GM19328 (cell line): ENCODE data around the gene MVD.

Experiments
- ATAC-seq: cut with Tn5 transposase; IDR thresholded peaks from one replicate; pipeline ENCODE4 v1.9.1; 2021; ENCODE audit warnings: mild to moderate bottlenecking, moderate library complexity; ENCODE audit not compliant: unreplicated experiment

Gene MVD

DNA sequence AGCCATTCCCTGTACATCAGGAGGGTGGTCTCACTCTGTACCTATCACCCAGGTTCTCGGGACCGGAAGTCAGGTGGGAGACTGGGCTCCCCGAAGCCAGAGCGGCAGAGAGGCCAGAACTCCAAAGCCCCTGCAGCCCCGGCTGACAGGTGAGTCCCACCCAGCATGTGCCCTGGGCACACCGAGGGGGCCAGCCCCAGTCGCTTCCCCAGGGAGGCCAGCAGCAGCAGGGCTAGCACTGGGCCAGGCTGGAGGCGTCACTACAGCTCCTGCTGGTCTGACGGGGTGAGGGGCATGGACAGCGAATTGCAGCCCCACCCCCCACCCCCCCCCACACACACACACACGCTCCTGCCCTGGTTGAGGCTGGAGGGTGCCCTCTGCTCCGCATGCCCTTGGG is 32.5 kb downstream of the MVD start:
- no peak for ATAC-seq

DNA sequence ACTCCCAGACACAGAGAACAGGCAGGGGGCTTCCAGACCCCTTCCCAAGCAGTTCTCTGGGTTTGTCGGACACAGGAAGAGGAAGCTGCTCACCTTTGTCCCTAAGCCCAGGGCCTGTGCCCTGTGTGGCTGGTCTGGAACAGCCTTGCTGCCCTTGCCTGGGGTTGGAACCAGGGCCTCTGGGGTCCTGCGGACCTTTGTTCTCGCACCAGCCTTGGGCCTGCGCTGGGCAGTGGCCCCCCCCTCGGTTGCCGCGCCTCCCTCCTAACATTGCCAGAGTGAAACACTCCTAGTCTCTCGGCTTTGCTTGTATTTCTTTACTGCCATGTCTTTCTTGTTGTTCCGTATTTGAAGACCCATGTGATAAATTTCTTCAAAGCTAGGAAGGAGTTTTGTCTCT is 33.1 kb downstream of the MVD start:
- ATAC-seq = no peak

- no peak for ATAC-seq
These were observed 34.3 kb downstream of the MVD start for GRCh38 chr16:88628512-88628974.

- no peak for ATAC-seq
These were observed 35.1 kb downstream of the MVD start for GRCh38 chr16:88627531-88628411.

DNA sequence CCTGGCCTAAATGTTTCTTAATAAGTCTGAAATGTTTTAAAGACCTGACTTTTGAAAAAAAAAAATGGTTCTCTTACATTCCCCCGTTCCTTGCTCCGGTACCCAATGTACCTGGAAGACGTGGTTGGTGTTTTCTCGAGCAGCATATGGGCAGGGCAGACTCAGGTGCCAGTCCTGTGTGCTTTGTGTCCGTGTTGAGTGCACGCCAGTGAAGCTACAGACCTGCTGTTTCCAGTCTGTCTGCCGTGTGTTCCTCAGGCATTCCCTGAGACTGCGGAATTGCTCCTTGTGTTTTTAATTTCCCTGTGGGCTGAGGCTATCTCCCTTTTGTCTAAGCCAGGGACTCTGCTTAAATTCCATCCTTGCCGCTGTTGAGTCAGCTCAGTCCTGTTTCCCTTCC is 36.2 kb downstream of the MVD start:
- no peak for ATAC-seq

DNA sequence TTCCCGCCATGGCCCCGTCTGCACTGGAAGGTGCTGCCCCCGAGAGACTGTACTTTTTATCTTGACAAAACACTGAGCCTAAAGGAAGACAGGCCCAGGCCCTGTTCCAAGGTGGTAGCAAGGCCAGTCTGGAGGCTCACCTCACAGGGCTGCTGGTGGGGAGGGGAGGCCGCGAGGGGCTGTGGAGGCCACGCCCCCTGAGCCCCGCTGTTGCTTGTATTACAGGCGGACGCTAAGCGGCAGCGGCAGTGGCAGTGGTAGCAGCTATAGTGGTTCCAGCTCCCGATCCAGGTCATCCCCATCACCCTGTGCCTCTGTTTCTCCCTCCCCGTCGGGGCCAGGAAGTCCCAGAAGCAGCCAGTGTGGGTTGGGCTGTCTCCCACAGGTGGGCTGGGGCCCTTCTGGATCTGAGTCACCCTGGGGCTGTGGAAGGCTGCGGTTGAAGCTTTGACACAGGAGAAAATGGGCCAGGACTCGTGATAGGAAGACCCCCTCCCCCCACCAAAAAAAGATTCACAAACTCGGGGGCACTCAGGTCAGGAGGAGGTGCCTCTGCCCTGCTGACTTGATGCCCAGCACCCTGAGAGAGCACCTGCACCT is 37.8 kb downstream of the MVD start:
- no peak for ATAC-seq

- no peak for ATAC-seq
These were observed 38.4 kb downstream of the MVD start for GRCh38 chr16:88624481-88624880.

DNA sequence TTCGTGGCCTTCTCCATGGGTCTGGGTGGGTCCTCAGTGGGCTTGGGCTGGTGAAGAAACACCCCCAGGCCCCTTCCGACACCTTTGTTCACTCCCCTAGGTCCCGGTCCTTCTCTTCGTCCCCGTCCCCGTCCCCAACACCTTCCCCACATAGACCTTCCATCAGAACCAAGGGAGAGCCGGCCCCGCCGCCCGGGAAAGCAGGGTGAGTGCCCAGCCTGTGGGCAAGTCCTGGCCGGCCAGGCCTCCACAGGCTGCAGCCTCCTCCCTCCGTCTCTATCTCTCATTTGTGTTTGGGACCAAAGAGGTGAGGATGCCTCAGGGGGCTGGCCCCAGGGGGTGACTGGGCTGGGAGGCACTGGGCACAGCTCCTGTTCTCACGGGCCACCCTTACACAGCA is 39.0 kb downstream of the MVD start:
- no peak for ATAC-seq

- no peak for ATAC-seq
These were observed 40.0 kb downstream of the MVD start for GRCh38 chr16:88622866-88623265.

GRCh38 chr16:88622125-88622524 is 40.8 kb downstream of the MVD start:
- no peak for ATAC-seq

DNA sequence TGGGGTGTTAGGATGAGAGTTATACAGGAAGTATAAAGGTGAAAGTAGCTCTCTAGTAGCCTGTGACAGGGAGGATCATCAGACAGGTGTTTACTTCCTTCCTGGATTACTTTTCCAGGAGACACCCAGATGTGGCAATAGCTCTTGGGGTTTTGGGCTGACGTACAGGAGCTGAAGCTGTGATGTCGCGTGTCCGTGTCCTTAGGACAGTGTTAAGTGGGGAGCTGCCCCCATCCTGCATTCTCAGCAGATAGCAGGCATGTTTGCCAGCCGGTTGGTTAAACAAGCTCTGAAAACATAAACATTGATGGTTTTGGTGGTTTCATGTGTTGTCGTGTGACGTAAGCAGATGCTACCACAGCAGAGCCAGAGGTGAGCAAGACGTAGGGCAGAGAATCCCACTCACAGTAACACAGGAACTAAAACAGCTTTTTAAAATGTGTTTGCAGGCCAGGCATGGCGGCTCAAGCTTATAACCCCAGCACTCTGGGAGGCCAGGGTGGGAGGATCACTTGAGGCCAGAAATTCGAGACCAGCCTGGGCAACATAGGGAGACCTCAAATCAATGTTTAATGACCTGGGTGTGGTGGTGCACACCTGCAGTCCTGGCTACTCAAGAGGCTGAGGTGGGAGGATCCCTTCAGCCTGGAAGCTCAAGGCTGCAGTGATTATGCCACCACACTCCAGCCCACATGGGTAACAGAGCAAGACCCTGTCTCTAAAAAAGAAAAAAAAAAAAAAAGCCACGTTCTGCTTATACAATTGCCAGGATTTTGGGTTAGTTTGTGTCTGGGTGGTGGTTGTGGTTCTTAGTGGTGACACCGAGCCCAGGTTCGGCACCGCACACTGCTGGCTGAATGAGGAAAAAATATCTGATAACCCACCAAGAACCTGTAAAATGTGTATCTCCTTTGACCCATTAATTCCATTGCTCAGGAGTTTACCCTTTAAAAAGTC is 42.8 kb downstream of the MVD start:
- no peak for ATAC-seq

DNA sequence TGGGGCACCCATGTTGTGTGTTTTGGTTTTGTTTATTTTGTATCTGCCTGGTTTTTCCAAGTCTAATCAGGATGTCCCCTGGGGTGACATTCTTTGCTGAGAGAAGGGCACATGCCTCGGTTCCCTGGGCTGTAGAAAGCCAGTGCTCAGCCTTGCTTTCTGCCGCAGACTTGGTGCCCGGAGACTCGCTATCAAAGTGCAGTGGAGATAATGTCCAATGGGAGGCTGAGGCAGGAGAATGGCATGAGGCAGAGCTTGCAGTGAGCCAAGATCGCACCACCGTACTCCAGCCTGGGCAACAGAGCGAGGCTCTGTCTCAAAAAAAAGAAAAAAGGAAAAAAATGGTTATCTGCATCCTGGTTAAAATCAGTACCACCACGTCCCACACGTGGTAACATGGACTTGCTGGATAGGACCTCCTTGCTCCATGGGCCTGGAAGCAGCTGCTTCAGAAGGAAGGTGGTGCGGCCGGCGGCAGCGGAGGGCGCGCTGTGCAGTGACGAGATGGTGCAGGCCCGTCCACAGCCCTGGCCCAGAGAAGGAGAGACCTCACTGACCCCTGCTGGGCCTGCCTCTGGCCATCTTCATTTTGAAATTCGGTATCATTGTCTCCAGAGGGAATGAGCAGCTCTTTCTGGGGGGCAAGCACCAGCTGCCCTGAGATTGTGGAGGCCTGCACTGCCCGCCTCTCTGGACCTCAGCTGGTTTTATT is 43.8 kb downstream of the MVD start:
- ATAC-seq = no peak

GRCh38 chr16:88618182-88618955 is 44.5 kb downstream of the MVD start:
- ATAC-seq = no peak

DNA sequence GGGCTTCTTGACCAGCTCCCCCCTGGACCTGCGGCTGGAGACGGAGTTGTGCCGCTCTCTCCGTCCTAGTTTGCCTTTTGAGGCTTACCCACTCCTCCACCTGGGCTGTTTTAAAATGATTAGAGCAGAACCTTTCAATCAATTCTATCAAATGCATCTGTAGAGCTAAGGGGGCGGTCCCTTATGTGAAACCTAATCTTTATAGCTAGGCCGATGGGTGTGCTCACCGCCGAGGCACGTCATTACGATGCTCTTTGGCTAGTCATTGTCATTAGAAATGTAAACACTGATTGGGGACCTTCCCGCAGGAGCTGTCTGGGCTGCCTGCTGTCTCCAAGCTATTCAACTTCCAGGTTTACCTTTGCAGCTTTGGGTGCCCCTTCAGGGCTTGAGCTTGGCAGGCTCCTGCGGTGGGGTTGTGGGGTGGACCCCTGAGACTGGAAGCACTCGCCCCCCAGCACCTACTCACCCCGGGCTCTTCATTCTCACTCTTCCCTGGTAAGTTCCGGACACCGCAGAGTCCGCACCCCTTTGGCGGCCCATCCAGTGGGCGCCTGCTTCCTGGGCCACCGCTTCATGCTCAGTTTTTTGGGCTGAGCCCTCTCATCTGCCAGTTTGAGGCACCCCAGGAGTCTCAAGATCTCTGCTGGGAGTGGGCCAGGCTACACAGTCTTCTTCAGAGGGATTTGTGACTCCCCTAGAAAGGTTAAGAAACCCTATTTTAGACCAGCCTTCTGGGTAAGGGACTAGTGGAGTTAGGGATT is 45.4 kb downstream of the MVD start:
- ATAC-seq = no peak

GRCh38 chr16:88616736-88617135 is 46.2 kb downstream of the MVD start:
- ATAC-seq = no peak

GRCh38 chr16:88616320-88616719 is 46.6 kb downstream of the MVD start:
- ATAC-seq = no peak

GRCh38 chr16:88614818-88615580 is 47.9 kb downstream of the MVD start:
- no peak for ATAC-seq
